Osteoblast (primary cell): ENCODE results near the gene PI4KA. TPM values are rescaled to one million over a fixed set of nuclear protein-coding genes. Genes with fewer than 3 reads are reported as not detected.

ENCODE experiments used
- DNase-seq: peaks from one replicate; pipeline ENCODE4 v3.0.0; 2011; ENCODE audit warnings: low spot score, mixed read lengths; ENCODE audit not compliant: insufficient read length; ENCODE audit errors: missing footprints
- H2AFZ ChIP-seq: 2 replicates; pipeline ENCODE4 v1.6.0; 2011; ENCODE audit warnings: mild to moderate bottlenecking, low read length
- H3K27ac ChIP-seq: 2 replicates; pipeline ENCODE4 v1.5.1; 2011; ENCODE audit warnings: mild to moderate bottlenecking, low read depth, low read length, moderate library complexity
- H3K27me3 ChIP-seq: 2 replicates; pipeline ENCODE4 v1.6.0; 2012; ENCODE audit warnings: mild to moderate bottlenecking, control low read depth, inconsistent platforms, low read length, moderate library complexity; ENCODE audit not compliant: insufficient read depth
- H3K36me3 ChIP-seq: 2 replicates; pipeline ENCODE4 v1.5.1; 2011; ENCODE audit warnings: mild to moderate bottlenecking, low read length, control low read depth, moderate library complexity; ENCODE audit not compliant: insufficient read depth
- H3K4me1 ChIP-seq: 2 replicates; pipeline ENCODE4 v1.5.1; 2011; ENCODE audit warnings: mild to moderate bottlenecking, low read length, control low read depth, moderate library complexity; ENCODE audit not compliant: insufficient read depth
- H3K4me2 ChIP-seq: 2 replicates; pipeline ENCODE4 v1.6.0; 2011; ENCODE audit warnings: mild to moderate bottlenecking, low read length; ENCODE audit not compliant: insufficient read depth
- H3K4me3 ChIP-seq: fragments of 200-600 bp; sonication (generic); 3 replicates; pipeline ENCODE4 v1.5.1; 2012; ENCODE audit warnings: mild to moderate bottlenecking, low read length, inconsistent platforms; ENCODE audit not compliant: insufficient read depth
- H3K79me2 ChIP-seq: 2 replicates; pipeline ENCODE4 v1.6.0; 2012; ENCODE audit warnings: mild to moderate bottlenecking, low read length, control low read depth, inconsistent platforms; ENCODE audit not compliant: insufficient read depth
- H3K9me3 ChIP-seq: 2 replicates; pipeline ENCODE4 v1.5.1; 2011; ENCODE audit warnings: low read depth, low read length, control low read depth
- H4K20me1 ChIP-seq: 2 replicates; pipeline ENCODE4 v1.6.0; 2012; ENCODE audit warnings: mild to moderate bottlenecking, low read length, control low read depth; ENCODE audit not compliant: insufficient read depth
- CTCF ChIP-seq: IDR thresholded peaks from 2 replicates; pipeline ENCODE4 v1.5.1; 2011; ENCODE audit warnings: mild to moderate bottlenecking, low read depth, low read length, moderate library complexity; ENCODE audit errors: extremely low read depth
- total RNA-seq: library from RNA; depleted of rRNA; stranded (reverse); fragments of >200 nt; gene quantifications from 2 replicates; pipeline ENCODE4 v1.2.3, GENCODE V29; 2012

Gene PI4KA
- total RNA-seq, 1 donor, result 61.9 TPM

- Histone ChIP-seq H3K4me2 (no peak overlapping the region), H3K79me2 (peaks cover 68% of the 10 kb centered on the region), H3K4me1 (peaks cover 18% of the 10 kb centered on the region), H4K20me1 (peaks cover 26% of the 10 kb centered on the region), H2AFZ (no peak overlapping the region), H3K27me3 (no peaks in the 10 kb centered on the region), H3K4me3 (no peak overlapping the region), H3K36me3 (peaks cover 3% of the 10 kb centered on the region), H3K9me3 (no peaks in the 10 kb centered on the region), H3K27ac (no peak overlapping the region)
- DNase-seq, result no peak
- TF ChIP-seq CTCF, result no peak
These were observed 3.9 kb upstream of the PI4KA start for GRCh38 chr22:20862540-20862939.

- no peaks in the 10 kb centered on the region for H3K27me3 ChIP-seq
- H3K4me1 ChIP-seq, result peaks cover 26% of the 10 kb centered on the region
- DNase-seq, result no peak
- H3K9me3 ChIP-seq, result no peaks in the 10 kb centered on the region
- no peak for TF ChIP-seq CTCF
- peaks cover 37% of the 10 kb centered on the region for H4K20me1 ChIP-seq
- H3K79me2 ChIP-seq, result peaks cover 69% of the 10 kb centered on the region
- peak overlapping the region; percentile 87 for H2AFZ ChIP-seq
- peak overlapping the region; percentile 74 for H3K4me2 ChIP-seq
- H3K36me3 ChIP-seq, result peaks cover 3% of the 10 kb centered on the region
- no peak overlapping the region for H3K27ac ChIP-seq
- peak overlapping the region; percentile 83 for H3K4me3 ChIP-seq
These were observed 1.0 kb upstream of the PI4KA start for GRCh38 chr22:20859615-20860014.

- H3K27ac ChIP-seq, result peak overlapping the region; percentile 60
- no peaks in the 10 kb centered on the region for H3K9me3 ChIP-seq
- DNase-seq, result peak; percentile 95
- H3K27me3 ChIP-seq, result no peaks in the 10 kb centered on the region
- H3K4me2 ChIP-seq, result peak overlapping the region; percentile 100
- H4K20me1 ChIP-seq, result peaks cover 49% of the 10 kb centered on the region
- H3K4me3 ChIP-seq, result peak overlapping the region; percentile 83
- H3K4me1 ChIP-seq, result peaks cover 26% of the 10 kb centered on the region
- H3K36me3 ChIP-seq, result peaks cover under 1% of the 10 kb centered on the region
- TF ChIP-seq CTCF, result no peak
- H2AFZ ChIP-seq, result peak overlapping the region; percentile 83
- peaks cover 76% of the 10 kb centered on the region for H3K79me2 ChIP-seq
These were observed 585 bp downstream of the PI4KA start for GRCh38 chr22:20857838-20858614.

DNA sequence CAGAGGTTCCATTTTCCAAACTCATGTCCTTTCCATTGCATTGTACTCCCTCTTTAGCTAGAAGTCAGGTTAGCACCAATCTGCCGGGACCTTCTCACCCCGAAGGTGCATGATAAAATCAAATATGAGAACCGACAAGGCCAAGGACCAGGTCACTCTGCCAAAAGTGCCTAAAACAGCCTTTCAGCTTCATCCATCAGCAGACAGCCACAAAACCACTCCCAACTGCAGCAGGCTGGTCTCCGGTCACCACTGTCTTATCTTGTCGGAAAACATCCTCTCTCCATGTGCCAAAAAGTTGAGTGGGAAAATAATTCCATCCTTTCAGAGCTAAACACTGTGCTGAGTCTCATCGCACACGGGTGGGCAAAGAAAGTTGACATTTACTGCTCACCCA, 1.4 kb downstream of the PI4KA start:
- no peak for TF ChIP-seq CTCF
- H4K20me1 ChIP-seq, result peaks cover 48% of the 10 kb centered on the region
- H3K27me3 ChIP-seq, result no peaks in the 10 kb centered on the region

More for the DNA sequence above, 1.4 kb downstream of the PI4KA start:
- peak overlapping the region; percentile 60 for H3K27ac ChIP-seq
- peak overlapping the region; percentile 100 for H3K4me2 ChIP-seq
- no peaks in the 10 kb centered on the region for H3K9me3 ChIP-seq
- DNase-seq, result peak; percentile 91
- H3K79me2 ChIP-seq, result peaks cover 76% of the 10 kb centered on the region
- H2AFZ ChIP-seq, result no peak overlapping the region
- peak overlapping the region; percentile 83 for H3K4me3 ChIP-seq
- H3K4me1 ChIP-seq, result peaks cover 26% of the 10 kb centered on the region
- H3K36me3 ChIP-seq, result no peaks in the 10 kb centered on the region
